Vagina (tissue), 2 donors: Measurements from ENCODE around the gene TMEM178B.
"Not testable (repeated sequence)": the region's sequence is repeated elsewhere in the genome, so short reads cannot be mapped to it uniquely, and the experiment has no call there.

Experiments
- POLR2A ChIP-seq, 2 donors: fragments of 450-650 bp; IDR thresholded peaks; one replicate each; pipeline ENCODE4 v1.6.1; 2017; ENCODE audit warnings: antibody characterized with exemption in 2 of 2, mild to moderate bottlenecking in 2 of 2, moderate library complexity in 2 of 2
- POLR2AphosphoS5 ChIP-seq, 2 donors: sonication (generic); formaldehyde crosslinking; IDR thresholded peaks; one replicate each; pipeline ENCODE4 v1.9.0; 2017; ENCODE audit warnings: antibody characterized with exemption in 2 of 2, mild to moderate bottlenecking in 2 of 2, low read depth in 1 of 2; ENCODE audit not compliant: insufficient read depth in 1 of 2
- TF ChIP-seq, protein P1 (sequence below), 3 experiments: fragments of 450-650 bp in 2 of 3; fragments of 200-600 bp in 1 of 3; sonication (generic) in 1 of 3; IDR thresholded peaks; one replicate each; pipeline ENCODE4 v1.5.1; 2017 to 2019; ENCODE audit warnings: antibody characterized with exemption in 3 of 3, mild to moderate bottlenecking in 2 of 3, moderate library complexity in 2 of 3

GRCh38 chr7:141403846-141404245, 330.0 kb downstream of the TMEM178B start:
- TF ChIP-seq POLR2A (IDR thresholded peaks at IDR 0.05); POLR2AphosphoS5 (IDR thresholded peaks at IDR 0.05; ENCODE audit: insufficient read depth in 1 of 2, low read depth in 1 of 2): not testable (repeated sequence)
- TF ChIP-seq, protein P1, sequence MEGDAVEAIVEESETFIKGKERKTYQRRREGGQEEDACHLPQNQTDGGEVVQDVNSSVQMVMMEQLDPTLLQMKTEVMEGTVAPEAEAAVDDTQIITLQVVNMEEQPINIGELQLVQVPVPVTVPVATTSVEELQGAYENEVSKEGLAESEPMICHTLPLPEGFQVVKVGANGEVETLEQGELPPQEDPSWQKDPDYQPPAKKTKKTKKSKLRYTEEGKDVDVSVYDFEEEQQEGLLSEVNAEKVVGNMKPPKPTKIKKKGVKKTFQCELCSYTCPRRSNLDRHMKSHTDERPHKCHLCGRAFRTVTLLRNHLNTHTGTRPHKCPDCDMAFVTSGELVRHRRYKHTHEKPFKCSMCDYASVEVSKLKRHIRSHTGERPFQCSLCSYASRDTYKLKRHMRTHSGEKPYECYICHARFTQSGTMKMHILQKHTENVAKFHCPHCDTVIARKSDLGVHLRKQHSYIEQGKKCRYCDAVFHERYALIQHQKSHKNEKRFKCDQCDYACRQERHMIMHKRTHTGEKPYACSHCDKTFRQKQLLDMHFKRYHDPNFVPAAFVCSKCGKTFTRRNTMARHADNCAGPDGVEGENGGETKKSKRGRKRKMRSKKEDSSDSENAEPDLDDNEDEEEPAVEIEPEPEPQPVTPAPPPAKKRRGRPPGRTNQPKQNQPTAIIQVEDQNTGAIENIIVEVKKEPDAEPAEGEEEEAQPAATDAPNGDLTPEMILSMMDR (IDR thresholded peaks at IDR 0.05), result not testable (repeated sequence)
